HepG2 (cell line): ENCODE measurements around the gene FABP1. TPM values are rescaled to one million over a fixed set of nuclear protein-coding genes. Genes with fewer than 3 reads are reported as not detected.

Source experiments
- AKNA ChIP-seq: sonication (generic); formaldehyde crosslinking; IDR thresholded peaks from 2 replicates; pipeline ENCODE4 v1.4.0; 2020; ENCODE audit warnings: missing genetic modification reagents, borderline replicate concordance
- ARHGAP35 ChIP-seq: sonication (generic); formaldehyde crosslinking; IDR thresholded peaks from 2 replicates; pipeline ENCODE4 v1.9.0; 2022; ENCODE audit warnings: mild to moderate bottlenecking, inconsistent platforms, moderate library complexity, missing genetic modification reagents, borderline replicate concordance
- GATAD1 ChIP-seq: IDR thresholded peaks from 2 replicates; pipeline ENCODE4 v1.6.1; 2016; ENCODE audit warnings: missing genetic modification reagents, missing compliant biosample characterization
- GZF1 ChIP-seq: sonication (generic); formaldehyde crosslinking; IDR thresholded peaks from 2 replicates; pipeline ENCODE4 v1.5.1; 2020; ENCODE audit warnings: mild to moderate bottlenecking, missing genetic modification reagents
- HNRNPL ChIP-seq: fragments of 200-400 bp; formaldehyde crosslinking; IDR thresholded peaks from 2 replicates; pipeline ENCODE4 v1.6.1; 2017; ENCODE audit warnings: mild to moderate bottlenecking, low read depth, low read length
- MLX ChIP-seq: IDR thresholded peaks from 2 replicates; pipeline ENCODE4 v1.6.1; 2016
- NBN ChIP-seq: fragments of 450-650 bp; conservative IDR thresholded peaks from 2 replicates; pipeline ENCODE4 v1.6.1; 2017
- PCBP2 ChIP-seq: fragments of 200-400 bp; formaldehyde crosslinking; optimal IDR thresholded peaks from 2 replicates; pipeline ENCODE3; 2018; ENCODE audit warnings: low read length, low read depth; ENCODE audit not compliant: poor library complexity, severe bottlenecking
- RBAK ChIP-seq: sonication (generic); formaldehyde crosslinking; IDR thresholded peaks from 2 replicates; pipeline ENCODE4 v1.5.1; 2020; ENCODE audit warnings: mild to moderate bottlenecking, missing genetic modification reagents
- RBM22 ChIP-seq: fragments of 200-400 bp; formaldehyde crosslinking; optimal IDR thresholded peaks from 2 replicates; pipeline ENCODE3; 2017; ENCODE audit warnings: mild to moderate bottlenecking, low read length, moderate library complexity
- SETDB1 ChIP-seq: sonication (generic); formaldehyde crosslinking; IDR thresholded peaks from 2 replicates; pipeline ENCODE4 v1.5.1; 2020; ENCODE audit warnings: missing genetic modification reagents, mild to moderate bottlenecking, borderline replicate concordance
- SMARCE1 ChIP-seq: fragments of 450-650 bp; IDR thresholded peaks from 2 replicates; pipeline ENCODE4 v1.6.1; 2017; ENCODE audit warnings: borderline replicate concordance
- ZBTB26 ChIP-seq: IDR thresholded peaks from 2 replicates; pipeline ENCODE4 v1.6.1; 2016; ENCODE audit warnings: missing compliant biosample characterization, missing genetic modification reagents, borderline replicate concordance
- ZFP91 ChIP-seq: sonication (generic); formaldehyde crosslinking; IDR thresholded peaks from 2 replicates; pipeline ENCODE4 v1.9.0; 2022; ENCODE audit warnings: missing genetic modification reagents, mild to moderate bottlenecking, borderline replicate concordance
- ZNF121 ChIP-seq: sonication (generic); formaldehyde crosslinking; IDR thresholded peaks from 2 replicates; pipeline ENCODE4 v1.5.0; 2020; ENCODE audit warnings: mild to moderate bottlenecking, missing genetic modification reagents
- ZNF180 ChIP-seq: sonication (generic); formaldehyde crosslinking; IDR thresholded peaks from 2 replicates; pipeline ENCODE4 v1.4.0; 2020; ENCODE audit warnings: low read depth, missing genetic modification reagents, borderline replicate concordance
- ZNF282 ChIP-seq: fragments of 450-650 bp; IDR thresholded peaks from 2 replicates; pipeline ENCODE4 v1.6.1; 2018; ENCODE audit not compliant: partially characterized antibody
- ZNF335 ChIP-seq: sonication (generic); formaldehyde crosslinking; IDR thresholded peaks from 2 replicates; pipeline ENCODE4 v1.4.0; 2020; ENCODE audit warnings: missing genetic modification reagents
- ZNF34 ChIP-seq: sonication (generic); formaldehyde crosslinking; IDR thresholded peaks from 2 replicates; pipeline ENCODE4 v1.4.0; 2020; ENCODE audit warnings: mild to moderate bottlenecking, missing genetic modification reagents, borderline replicate concordance
- ZNF781 ChIP-seq: sonication (generic); formaldehyde crosslinking; IDR thresholded peaks from 2 replicates; pipeline ENCODE4 v1.5.1; 2020; ENCODE audit warnings: borderline replicate concordance, mild to moderate bottlenecking, missing genetic modification reagents; ENCODE audit errors: not compliant biosample characterization
- ZNF800 ChIP-seq: sonication (generic); formaldehyde crosslinking; IDR thresholded peaks from 2 replicates; pipeline ENCODE4 v1.4.0; 2020; ENCODE audit warnings: missing genetic modification reagents
- polyA plus RNA-seq, 8 experiments: library from polyadenylated mRNA; depleted of rRNA in 3 of 8; stranded (reverse) in 7 of 8; unstranded in 1 of 8; fragments of >200 nt; fragmentation: Illumina TruSeq in 4 of 8; extraction: Trizol in 4 of 8; gene quantifications; 2 replicates each; pipeline versions ENCODE4 v1.2.1 to v1.2.3, GENCODE V29; 2011 to 2016; ENCODE audit warnings: low read depth in 4 of 8, missing spikeins in 1 of 8, mixed read lengths in 1 of 8; ENCODE audit not compliant: insufficient read depth in 1 of 8
- total RNA-seq, 5 experiments: library from RNA; depleted of rRNA; stranded (reverse); fragments of >200 nt; fragmentation: Illumina TruSeq; extraction: Trizol; gene quantifications; 2 replicates each; pipeline ENCODE4 v1.2.3, GENCODE V29; 2016; ENCODE audit warnings: low read depth in 1 of 5

FABP1 gene
- total and polyA plus RNA-seq, 2 of the 13 experiments (the other 11 are each of a cell fraction or from before 2014, with no cell fraction given): 644 to 1,608 TPM

GRCh38 chr2:88136817-88137216, 9.0 kb upstream of the FABP1 start (continued):
- TF ChIP-seq AKNA (CRISPR knock-in tag): no peak
- TF ChIP-seq RBAK (CRISPR knock-in tag): no peak
- no peak for TF ChIP-seq ZBTB26 (CRISPR knock-in tag)
- TF ChIP-seq ZNF180 (CRISPR knock-in tag): no peak
- no peak for TF ChIP-seq ZNF781 (CRISPR knock-in tag)
- TF ChIP-seq ZNF335 (CRISPR knock-in tag): no peak
- TF ChIP-seq ARHGAP35 (CRISPR knock-in tag): no peak; the same call in 1 of the 2 replicates
- TF ChIP-seq ZFP91 (CRISPR knock-in tag): no peak
- peak; percentile 46; the same call in 1 of the 2 replicates for TF ChIP-seq GATAD1 (CRISPR knock-in tag)
- TF ChIP-seq ZNF800 (CRISPR knock-in tag): no peak
- TF ChIP-seq ZNF121 (CRISPR knock-in tag): no peak
- TF ChIP-seq MLX (CRISPR knock-in tag): no peak
- TF ChIP-seq SMARCE1: no peak
- TF ChIP-seq NBN: no peak
- TF ChIP-seq GZF1 (CRISPR knock-in tag): no peak
- TF ChIP-seq HNRNPL: no peak
- no peak for TF ChIP-seq RBM22
- no peak for TF ChIP-seq ZNF34 (CRISPR knock-in tag)
- TF ChIP-seq PCBP2: no peak
- no peak for TF ChIP-seq ZNF282
- no peak for TF ChIP-seq SETDB1
